A549 (cell line): Measurements from ENCODE around the gene EPB41L1. TPM values are rescaled to one million over a fixed set of nuclear protein-coding genes. Genes with fewer than 3 reads are reported as not detected.
A peak's percentile ranks its signal among the peaks of the same experiment; 100 is the strongest.

Source experiments
- ATAC-seq, 2 experiments: fragments of 200-7000 bp in 1 of 2; fragments of >200 bp in 1 of 2; cut with Nextera tagmentation in 1 of 2; cut with Tn5 transposase in 1 of 2; 3 replicates each; pipeline versions ENCODE4 v1.8.0 to v1.9.1; 2018 to 2020; ENCODE audit warnings: mild to moderate bottlenecking in 1 of 2, moderate library complexity in 1 of 2
- CTCF ChIA-PET: fragments of 300-600 bp; sonication (Branson Sonifier 250); formaldehyde crosslinking; extraction: SDS; loops from one replicate; lab custom pipeline; 2021; ENCODE audit warnings: antibody characterized with exemption, inconsistent platforms; lab: Yijun Ruan, JAX
- POLR2A ChIA-PET: fragments of 350-600 bp; formaldehyde crosslinking; extraction: SDS; loops from one replicate; lab custom pipeline; 2021; ENCODE audit warnings: antibody characterized with exemption, inconsistent platforms; lab: Yijun Ruan, JAX
- DNase-seq, 2 experiments: peaks; one replicate each; pipeline versions ENCODE4 v3.0.0 to v3.0.0-alpha.2; 2011 to 2016; ENCODE audit warnings: low read depth in 1 of 2, low spot score in 1 of 2
- FAIRE-seq: peaks from 2 replicates; lab custom pipeline; 2011; peaks lifted over from hg19 to GRCh38; lab: Jason Lieb, UNC
- H3K27ac ChIP-seq, 2 experiments: fragments of >200 bp; sonication (Bioruptor Twin); formaldehyde crosslinking; 3 replicates each; pipeline ENCODE4 v1.5.1; 2016 to 2017
- H3K4me1 ChIP-seq: fragments of >200 bp; sonication (Bioruptor Twin); formaldehyde crosslinking; 3 replicates; pipeline ENCODE4 v1.6.1; 2016
- H3K4me2 ChIP-seq: fragments of >200 bp; sonication (Bioruptor Twin); formaldehyde crosslinking; 3 replicates; pipeline ENCODE4 v1.6.1; 2016
- H3K4me3 ChIP-seq: fragments of >200 bp; sonication (Bioruptor Twin); formaldehyde crosslinking; 3 replicates; pipeline ENCODE4 v1.5.1; 2016
- H3K9me3 ChIP-seq: fragments of >200 bp; sonication (Bioruptor Twin); formaldehyde crosslinking; 3 replicates; pipeline ENCODE4 v1.6.1; 2016
- BCL3 ChIP-seq: fragments of >200 bp; sonication (Bioruptor Twin); formaldehyde crosslinking; IDR thresholded peaks from 3 replicates; pipeline ENCODE4 v1.6.1; 2016
- CHD4 ChIP-seq: fragments of 200-600 bp; sonication (generic); IDR thresholded peaks from 2 replicates; pipeline ENCODE4 v1.6.1; 2016; ENCODE audit warnings: antibody characterized with exemption, mild to moderate bottlenecking, borderline replicate concordance
- E2F6 ChIP-seq: IDR thresholded peaks from 2 replicates; pipeline ENCODE4 v1.6.1; 2012; ENCODE audit warnings: low read depth, borderline replicate concordance
- FOSL2 ChIP-seq, 2 experiments: fragments of 450-650 bp in 1 of 2; fragments of >200 bp in 1 of 2; sonication (Bioruptor Twin) in 1 of 2; formaldehyde crosslinking; IDR thresholded peaks; 2 replicates each; pipeline versions ENCODE4 v1.5.0 to v1.6.1; 2016 to 2020; ENCODE audit warnings: mild to moderate bottlenecking in 1 of 2, moderate library complexity in 1 of 2
- GATA3 ChIP-seq: IDR thresholded peaks from 2 replicates; pipeline ENCODE4 v1.6.1; 2012; ENCODE audit warnings: borderline replicate concordance
- HOXA7 ChIP-seq: fragments of 250-450 bp; sonication (Bioruptor Pico); IDR thresholded peaks from 2 replicates; pipeline ENCODE4 v1.5.0; 2020; ENCODE audit warnings: mild to moderate bottlenecking, moderate library complexity
- JUN ChIP-seq, 2 experiments: fragments of >200 bp; sonication (Bioruptor Twin); formaldehyde crosslinking; IDR thresholded peaks; 2 replicates in 1 of 2; 3 replicates in 1 of 2; pipeline ENCODE4 v1.6.1; 2016 to 2017
- JUNB ChIP-seq: fragments of >200 bp; sonication (Bioruptor Twin); formaldehyde crosslinking; IDR thresholded peaks from 2 replicates; pipeline ENCODE4 v1.6.1; 2016
- MAZ ChIP-seq: fragments of 150-350 bp; IDR thresholded peaks from 2 replicates; pipeline ENCODE4 v1.6.1; 2014; ENCODE audit warnings: antibody characterized with exemption, low read depth, low read length, borderline replicate concordance
- PHF8 ChIP-seq: fragments of 200-600 bp; sonication (generic); IDR thresholded peaks from 2 replicates; pipeline ENCODE4 v1.6.1; 2016; ENCODE audit warnings: low read depth, mild to moderate bottlenecking, antibody characterized with exemption, moderate library complexity, borderline replicate concordance
- REST ChIP-seq: fragments of 200-600 bp; sonication (generic); IDR thresholded peaks from 2 replicates; pipeline ENCODE4 v1.6.1; 2016; ENCODE audit warnings: antibody characterized with exemption, mild to moderate bottlenecking, moderate library complexity
- SMC3 ChIP-seq: fragments of >200 bp; sonication (Bioruptor Twin); formaldehyde crosslinking; IDR thresholded peaks from 3 replicates; pipeline ENCODE4 v1.6.1; 2018; ENCODE audit warnings: inconsistent platforms
- TFCP2L1 ChIP-seq: fragments of 250-450 bp; sonication (Bioruptor Pico); IDR thresholded peaks from 2 replicates; pipeline ENCODE4 v1.5.0; 2021; ENCODE audit warnings: mild to moderate bottlenecking
- ZFP36 ChIP-seq: fragments of 450-650 bp; IDR thresholded peaks from 2 replicates; pipeline ENCODE4 v1.6.1; 2014; ENCODE audit warnings: borderline replicate concordance; ENCODE audit not compliant: partially characterized antibody
- ZNF302 ChIP-seq: fragments of 250-450 bp; sonication (Bioruptor Pico); IDR thresholded peaks from 2 replicates; pipeline ENCODE4 v1.9.0; 2021; ENCODE audit warnings: inconsistent platforms, mild to moderate bottlenecking, moderate library complexity
- WGBS: methylation state at CpG from one replicate; pipeline ENCODE4 v1.1.6; 2017; ENCODE audit errors: missing lambda C conversion rate; 5-methylcytosine and 5-hydroxymethylcytosine counted together
- polyA plus RNA-seq, 4 experiments: library from polyadenylated mRNA; depleted of rRNA in 3 of 4; stranded (reverse); fragments of >200 nt; fragmentation: RNase III in 1 of 4; extraction: RNeasy Plus Mini Kit Qiagen cat#74134 plus additional on column Dnase treatment in 1 of 4; gene quantifications; 2 replicates in 3 of 4; 3 replicates in 1 of 4; pipeline ENCODE4 v1.2.3, GENCODE V29; 2011 to 2017
- TF ChIP-seq, protein P1 (sequence below): IDR thresholded peaks from 2 replicates; pipeline ENCODE4 v1.6.1; 2012

EPB41L1 gene
- polyA plus RNA-seq, 2 of the 4 experiments (the other 2 are of a cell fraction): 45.9 to 94.4 TPM

- TF ChIP-seq REST: no peak
Observed at GRCh38 chr20:36259177-36260061, 104.9 kb downstream of the EPB41L1 start (continued).

DNA sequence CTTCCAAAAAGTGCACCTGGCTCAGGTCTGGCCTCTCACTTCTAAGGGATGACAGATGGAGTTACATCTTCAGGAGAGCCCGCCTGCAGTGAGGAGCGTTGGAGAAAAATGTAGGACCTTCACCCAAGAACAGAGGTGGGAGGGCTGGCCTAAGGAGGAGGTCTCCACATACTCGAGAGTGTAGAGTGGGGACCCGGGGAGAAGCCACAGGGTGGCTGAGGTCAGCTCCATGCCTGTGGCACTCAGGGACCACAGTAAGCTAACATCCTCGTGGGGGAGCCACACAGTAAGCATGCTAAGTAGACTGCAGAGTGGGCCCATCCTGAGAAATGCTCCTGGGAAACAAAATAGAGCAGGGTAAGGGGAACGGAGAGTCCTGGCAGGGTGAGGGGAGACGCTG is 105.8 kb downstream of the EPB41L1 start:
- Histone ChIP-seq H3K4me2 (no peak overlapping the region), H3K4me1 (no peaks in the 10 kb centered on the region), H3K9me3 (no peaks in the 10 kb centered on the region), H3K4me3 (no peak overlapping the region), H3K27ac (no peak overlapping the region)
- no peak for DNase-seq
- ChIA-PET CTCF (interaction anchor here (0.6 to 3.3 kb wide), 3 partner anchors 13 to 596 kb away, joined by 4 to 12 read pairs (median 9); no protein-coding TSS in a partner anchor), POLR2A (no interaction called here)
- FAIRE-seq: no peak
- no peak for TF ChIP-seq E2F6
- no peak for TF ChIP-seq HOXA7 (CRISPR knock-in tag)
- no peak for TF ChIP-seq ZNF302 (CRISPR knock-in tag)
- no peak for TF ChIP-seq BCL3
- ATAC-seq: peak; percentile 36 to 43; a peak in 3 of 6 replicates
- WGBS: 61% methylated on average over 7 of the region's 7 CpGs

DNA sequence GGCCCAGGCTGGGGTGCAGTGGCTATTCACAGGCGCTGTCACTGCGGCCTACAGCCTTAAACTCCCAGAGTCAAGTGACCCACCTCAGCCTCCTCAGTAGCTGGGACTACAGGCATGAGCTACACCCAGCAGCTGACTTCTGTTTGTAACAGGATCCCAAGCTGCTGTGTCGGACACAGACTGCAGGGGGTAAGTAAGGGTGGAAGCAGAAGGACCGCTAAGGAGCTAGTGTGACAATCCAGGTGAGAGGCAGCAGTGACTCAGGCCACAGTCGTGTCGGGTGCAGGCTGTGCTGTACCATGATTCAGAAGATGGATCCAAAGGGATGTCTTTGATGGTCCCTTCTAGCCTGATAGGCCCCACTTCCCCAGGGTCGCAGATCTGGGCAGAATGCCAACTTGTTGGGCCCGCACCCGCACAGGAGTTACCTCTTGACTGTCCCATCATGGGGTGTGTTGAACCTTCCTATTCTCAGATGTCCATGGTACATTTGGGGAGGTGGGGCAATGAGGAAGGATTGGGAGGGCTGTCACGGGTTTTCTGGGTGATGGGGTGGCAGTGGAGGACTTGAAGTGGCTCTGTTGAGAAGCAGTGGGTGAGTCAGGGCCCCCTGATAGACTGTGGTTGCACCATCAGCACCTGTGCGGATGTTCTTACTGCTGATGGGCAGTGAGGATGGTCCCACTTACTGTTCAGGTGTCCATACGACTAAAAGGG is 107.0 kb downstream of the EPB41L1 start:
- Histone ChIP-seq H3K4me2 (no peak overlapping the region), H3K4me3 (no peak overlapping the region), H3K27ac (no peak overlapping the region), H3K4me1 (no peaks in the 10 kb centered on the region), H3K9me3 (no peaks in the 10 kb centered on the region)
- ATAC-seq (peak; percentile 13 to 21; a peak in 2 of 6 replicates), DNase-seq (no peak), FAIRE-seq (no peak)
- WGBS: 76% methylated on average over 12 of the region's 12 CpGs
- POLR2A ChIA-PET: no interaction called here
- TF ChIP-seq TFCP2L1 (CRISPR knock-in tag) (no peak), JUNB (no peak), PHF8 (no peak), GATA3 (no peak), CHD4 (no peak), ZFP36 (no peak), JUN (IDR thresholded peaks at IDR 0.05) (no peak), FOSL2 (IDR thresholded peaks at IDR 0.05) (no peak), FOSL2 (CRISPR knock-in tag; IDR thresholded peaks at IDR 0.05) (no peak), MAZ (no peak), SMC3 (no peak), HOXA7 (CRISPR knock-in tag) (no peak)
- TF ChIP-seq, protein P1, sequence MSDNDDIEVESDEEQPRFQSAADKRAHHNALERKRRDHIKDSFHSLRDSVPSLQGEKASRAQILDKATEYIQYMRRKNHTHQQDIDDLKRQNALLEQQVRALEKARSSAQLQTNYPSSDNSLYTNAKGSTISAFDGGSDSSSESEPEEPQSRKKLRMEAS: no peak
- CTCF ChIA-PET: interaction anchor here (2.9 to 3.3 kb wide), 2 partner anchors 12 to 178 kb away, joined by 9 to 12 read pairs; no protein-coding TSS in a partner anchor
